Effector memory CD8-positive, alpha-beta T cell (primary cell): ENCODE measurements around the gene MRC1.

ENCODE experiments used
- ATAC-seq: fragments of 150-1000 bp; cut with Tn5 transposase; replicated peaks from 2 replicates; pipeline ENCODE4 v1.10.0; 2021; ENCODE audit warnings: mild to moderate bottlenecking, moderate library complexity
- DNase-seq, 3 experiments: peaks; one replicate each; pipeline ENCODE4 v3.0.0; 2021
- H3K27ac Mint-ChIP-seq, 2 donors: one replicate each; pipeline ENCODE4 v1.8.0; 2022; ENCODE audit warnings: mild to moderate bottlenecking in 2 of 2, mixed read lengths in 2 of 2, moderate library complexity in 2 of 2
- H3K27me3 Mint-ChIP-seq, 2 donors: one replicate each; pipeline ENCODE4 v1.8.0; 2022; ENCODE audit warnings: mixed read lengths in 2 of 2
- H3K36me3 Mint-ChIP-seq: one replicate; pipeline ENCODE4 v1.8.0; 2022; ENCODE audit warnings: mild to moderate bottlenecking, moderate library complexity, mixed read lengths; ENCODE audit not compliant: insufficient read depth
- H3K4me1 Mint-ChIP-seq, 2 donors: one replicate each; pipeline ENCODE4 v1.8.0; 2022; ENCODE audit warnings: low read depth in 2 of 2, mixed read lengths in 2 of 2
- H3K4me3 Mint-ChIP-seq, 2 donors: one replicate each; pipeline ENCODE4 v1.8.0; 2022; ENCODE audit warnings: mild to moderate bottlenecking in 2 of 2, mixed read lengths in 2 of 2, moderate library complexity in 2 of 2
- H3K9me3 Mint-ChIP-seq, 2 donors: one replicate each; pipeline ENCODE4 v1.8.0; 2022; ENCODE audit warnings: mixed read lengths in 2 of 2

MRC1 gene

GRCh38 chr10:17867056-17867455 is 57.9 kb downstream of the MRC1 start:
- Mint-ChIP-seq H3K27ac (no peak overlapping the region), H3K4me1 (peaks cover 0 to 3% of the 10 kb centered on the region in 2 donors), H3K27me3 (peaks cover 0 to 21% of the 10 kb centered on the region in 2 donors), H3K9me3 (no peaks in the 10 kb centered on the region), H3K4me3 (no peak overlapping the region), H3K36me3 (no peaks in the 10 kb centered on the region)
- DNase-seq (no peak), ATAC-seq (no peak)

DNA sequence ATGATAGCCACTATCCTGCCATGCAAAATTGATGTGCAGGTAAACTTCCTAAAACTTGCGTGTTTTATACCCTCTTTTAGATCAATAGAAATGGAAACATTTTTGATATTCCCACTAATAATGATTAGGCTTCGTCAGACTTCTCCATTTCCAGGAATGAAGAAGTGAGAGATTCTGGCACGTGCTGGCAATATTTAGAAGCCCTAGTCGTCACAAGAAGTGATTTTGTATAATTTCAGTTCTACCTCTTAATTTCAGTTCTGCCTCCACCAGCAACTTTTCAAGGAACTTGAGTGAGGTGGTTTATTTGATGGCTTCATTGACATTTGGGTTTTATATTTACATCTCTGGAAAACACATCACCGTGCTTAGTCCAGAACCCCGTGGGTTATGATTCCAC is 61.9 kb downstream of the MRC1 start:
- DNase-seq (no peak), ATAC-seq (no peak)
- H3K27ac Mint-ChIP-seq = no peak overlapping the region
- H3K9me3 Mint-ChIP-seq = no peaks in the 10 kb centered on the region
- H3K27me3 Mint-ChIP-seq = peaks cover 0 to 16% of the 10 kb centered on the region in 2 donors
- no peak overlapping the region for H3K4me3 Mint-ChIP-seq
- no peaks in the 10 kb centered on the region for H3K36me3 Mint-ChIP-seq
- peaks cover 0 to 6% of the 10 kb centered on the region in 2 donors for H3K4me1 Mint-ChIP-seq

DNA sequence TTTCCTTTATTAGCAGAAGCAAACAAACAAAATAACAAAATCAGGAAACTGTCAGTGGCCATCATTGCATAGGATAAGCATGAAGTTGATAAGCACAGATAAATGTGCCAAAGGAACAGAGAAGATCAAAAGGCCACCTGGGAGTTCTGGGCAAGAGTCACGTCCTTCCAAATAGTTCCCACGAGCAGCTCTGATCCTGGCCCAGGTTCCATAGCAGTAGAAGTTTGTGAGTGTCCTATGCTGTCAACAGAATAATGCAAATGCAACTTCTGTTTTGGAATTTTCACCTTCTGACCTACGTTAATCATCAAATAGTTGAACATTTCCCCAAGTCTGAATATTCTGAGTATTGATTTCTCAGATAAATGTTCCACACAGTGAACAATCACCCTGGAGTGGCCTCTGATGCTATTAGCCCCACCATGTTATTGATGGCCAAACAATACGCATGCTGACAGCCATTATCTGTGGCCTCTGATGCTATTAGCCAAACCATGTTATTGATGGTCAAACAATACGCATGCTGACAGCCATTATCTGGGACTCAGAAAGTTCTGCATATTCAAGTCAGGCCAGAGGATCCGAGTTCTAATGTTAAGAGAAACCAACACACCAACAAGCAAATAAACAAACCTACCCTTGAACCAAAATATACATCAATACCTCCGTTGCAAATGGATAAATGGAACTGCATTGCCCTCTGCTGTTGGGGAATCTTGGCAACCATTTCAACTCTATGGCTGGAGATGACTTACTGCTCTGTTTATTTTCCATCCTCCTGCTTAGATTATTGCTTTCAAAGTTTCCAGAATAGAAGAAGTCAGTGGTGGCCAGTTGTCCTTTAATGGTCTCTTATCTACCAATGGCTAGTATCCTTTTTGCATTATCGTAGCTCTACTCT is 63.3 kb downstream of the MRC1 start:
- Mint-ChIP-seq H3K4me1 (peaks cover 0 to 6% of the 10 kb centered on the region in 2 donors), H3K36me3 (no peaks in the 10 kb centered on the region), H3K4me3 (no peak overlapping the region), H3K9me3 (no peaks in the 10 kb centered on the region), H3K27me3 (peaks cover 0 to 6% of the 10 kb centered on the region in 2 donors), H3K27ac (no peak overlapping the region)
- ATAC-seq = peak; percentile 21
- DNase-seq = peak; percentile 4 to 16 (median 10)

GRCh38 chr10:17873946-17874345 is 64.8 kb downstream of the MRC1 start:
- Mint-ChIP-seq H3K4me1 (peaks cover 0 to 6% of the 10 kb centered on the region in 2 donors), H3K4me3 (no peak overlapping the region), H3K27me3 (no peaks in the 10 kb centered on the region), H3K36me3 (no peaks in the 10 kb centered on the region), H3K27ac (no peak overlapping the region), H3K9me3 (no peaks in the 10 kb centered on the region)
- no peak for ATAC-seq
- DNase-seq = no peak

- no peak overlapping the region for H3K27ac Mint-ChIP-seq
Measured at GRCh38 chr10:17877121-17877520, 68.0 kb downstream of the MRC1 start.

DNA sequence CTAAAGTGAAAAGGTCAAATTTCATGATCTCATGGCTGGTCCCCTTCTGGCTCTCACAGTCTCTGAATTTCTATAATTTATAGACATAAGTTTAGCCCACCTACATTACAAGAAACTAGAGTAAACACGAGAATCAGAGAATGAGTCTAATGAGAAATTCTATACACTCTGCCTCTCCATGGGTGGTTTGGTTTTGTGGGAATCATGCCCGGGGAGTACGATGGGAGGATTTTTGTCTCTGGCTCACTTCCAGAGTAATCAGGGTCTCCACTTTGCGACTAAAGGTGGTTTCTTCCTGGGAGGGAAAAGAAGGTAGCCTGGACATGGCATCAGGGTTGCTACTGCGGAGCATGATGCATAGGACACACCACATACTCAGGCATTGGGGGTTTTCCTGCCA is 69.7 kb downstream of the MRC1 start:
- H3K27me3 Mint-ChIP-seq = no peaks in the 10 kb centered on the region
- H3K27ac Mint-ChIP-seq = no peak overlapping the region
- H3K4me3 Mint-ChIP-seq = no peak overlapping the region
- no peak for ATAC-seq
- DNase-seq = no peak
- H3K9me3 Mint-ChIP-seq = no peaks in the 10 kb centered on the region
- H3K36me3 Mint-ChIP-seq = no peaks in the 10 kb centered on the region
- no peaks in the 10 kb centered on the region for H3K4me1 Mint-ChIP-seq

More at GRCh38 chr10:17877121-17877520, 68.0 kb downstream of the MRC1 start:
- Mint-ChIP-seq H3K36me3 (no peaks in the 10 kb centered on the region), H3K4me3 (no peak overlapping the region), H3K27me3 (no peaks in the 10 kb centered on the region), H3K4me1 (peaks cover 0 to 3% of the 10 kb centered on the region in 2 donors), H3K9me3 (no peaks in the 10 kb centered on the region)
- no peak for ATAC-seq
- no peak for DNase-seq

- DNase-seq (no peak), ATAC-seq (no peak)
- Mint-ChIP-seq H3K9me3 (peaks cover 0 to 2% of the 10 kb centered on the region in 2 donors), H3K27ac (no peak overlapping the region), H3K27me3 (no peaks in the 10 kb centered on the region), H3K4me1 (no peaks in the 10 kb centered on the region), H3K36me3 (no peaks in the 10 kb centered on the region), H3K4me3 (no peak overlapping the region)
Measured at GRCh38 chr10:17880601-17881000, 71.5 kb downstream of the MRC1 start.

DNA sequence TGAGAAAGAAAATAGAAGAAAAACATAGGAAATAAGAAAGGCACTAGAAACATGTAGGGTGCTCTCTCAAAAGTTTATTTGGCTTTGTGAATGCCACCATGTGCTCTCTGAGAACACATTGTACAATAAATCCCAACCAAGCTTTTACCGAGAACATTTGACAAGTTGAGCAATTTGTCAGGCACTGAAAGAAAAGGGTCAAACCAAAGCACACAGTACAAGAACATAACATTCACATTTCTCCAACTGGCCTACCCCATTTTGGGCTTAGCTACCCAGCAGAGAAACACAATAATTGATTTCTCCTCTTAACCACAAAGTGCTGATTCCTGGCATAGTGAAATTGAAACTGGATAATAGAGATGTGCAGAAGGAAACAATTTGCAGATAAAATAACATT is 73.4 kb downstream of the MRC1 start:
- no peaks in the 10 kb centered on the region for H3K27me3 Mint-ChIP-seq
- no peaks in the 10 kb centered on the region for H3K4me1 Mint-ChIP-seq
- ATAC-seq (no peak), DNase-seq (no peak)
- no peaks in the 10 kb centered on the region for H3K36me3 Mint-ChIP-seq
- no peak overlapping the region for H3K27ac Mint-ChIP-seq
- no peak overlapping the region for H3K4me3 Mint-ChIP-seq
- H3K9me3 Mint-ChIP-seq = peaks cover 0 to 2% of the 10 kb centered on the region in 2 donors

- Mint-ChIP-seq H3K9me3 (peaks cover 0 to 2% of the 10 kb centered on the region in 2 donors), H3K36me3 (no peaks in the 10 kb centered on the region), H3K4me3 (no peak overlapping the region), H3K4me1 (no peaks in the 10 kb centered on the region), H3K27ac (no peak overlapping the region), H3K27me3 (peaks cover 0 to 5% of the 10 kb centered on the region in 2 donors)
- DNase-seq (no peak), ATAC-seq (no peak)
Measured at GRCh38 chr10:17883621-17884020, 74.5 kb downstream of the MRC1 start.

DNA sequence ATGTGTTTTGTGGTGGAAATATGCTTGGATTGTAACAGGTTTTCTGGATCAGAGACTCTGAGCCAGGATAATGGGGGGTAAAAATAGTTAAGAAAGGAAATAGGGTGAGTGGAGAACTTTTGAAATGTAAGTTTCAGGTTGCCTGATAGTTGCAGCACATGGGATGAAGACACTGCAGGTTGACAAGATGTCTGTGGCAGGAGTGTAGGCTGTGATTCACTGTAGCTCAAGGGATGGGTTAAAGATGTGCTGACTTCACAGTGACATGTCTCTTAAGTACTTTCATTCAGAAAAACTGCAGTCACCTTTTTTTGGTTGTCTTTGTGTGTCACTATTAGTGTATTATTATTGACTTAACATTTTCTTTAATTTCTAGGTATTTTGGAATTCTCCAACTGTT is 79.0 kb downstream of the MRC1 start:
- H3K27ac Mint-ChIP-seq = no peak overlapping the region
- H3K4me3 Mint-ChIP-seq = no peak overlapping the region
- H3K9me3 Mint-ChIP-seq = peaks cover 0 to 2% of the 10 kb centered on the region in 2 donors
- no peaks in the 10 kb centered on the region for H3K36me3 Mint-ChIP-seq
- no peaks in the 10 kb centered on the region for H3K4me1 Mint-ChIP-seq
- peaks cover 7 to 18% of the 10 kb centered on the region in 2 donors for H3K27me3 Mint-ChIP-seq
- DNase-seq (no peak), ATAC-seq (no peak)

DNA sequence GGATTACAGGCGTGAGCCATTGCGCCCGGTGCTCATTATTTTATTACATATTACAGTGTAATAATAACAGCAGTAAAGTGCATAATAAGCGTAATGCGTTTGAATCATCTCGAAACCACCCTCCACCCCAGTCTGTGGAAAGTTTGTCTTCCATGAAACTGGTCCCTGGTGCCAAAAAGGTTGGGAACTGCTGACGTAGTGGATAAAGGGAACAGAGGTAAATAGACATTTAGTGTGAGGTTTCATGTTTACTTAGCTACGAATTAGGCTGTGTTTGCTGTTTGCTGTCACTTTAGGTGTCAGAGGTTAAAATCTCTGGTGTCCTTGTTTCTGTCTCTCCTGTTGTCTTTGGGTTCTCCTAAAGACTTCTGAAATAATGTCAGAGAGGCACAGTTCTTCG is 82.3 kb downstream of the MRC1 start:
- no peaks in the 10 kb centered on the region for H3K4me1 Mint-ChIP-seq
- H3K27me3 Mint-ChIP-seq = peaks cover 16 to 20% of the 10 kb centered on the region in 2 donors
- H3K36me3 Mint-ChIP-seq = peaks cover 4% of the 10 kb centered on the region
- no peak for ATAC-seq
- no peak overlapping the region for H3K4me3 Mint-ChIP-seq
- H3K27ac Mint-ChIP-seq = no peak overlapping the region
- DNase-seq = no peak
- H3K9me3 Mint-ChIP-seq = no peaks in the 10 kb centered on the region

DNA sequence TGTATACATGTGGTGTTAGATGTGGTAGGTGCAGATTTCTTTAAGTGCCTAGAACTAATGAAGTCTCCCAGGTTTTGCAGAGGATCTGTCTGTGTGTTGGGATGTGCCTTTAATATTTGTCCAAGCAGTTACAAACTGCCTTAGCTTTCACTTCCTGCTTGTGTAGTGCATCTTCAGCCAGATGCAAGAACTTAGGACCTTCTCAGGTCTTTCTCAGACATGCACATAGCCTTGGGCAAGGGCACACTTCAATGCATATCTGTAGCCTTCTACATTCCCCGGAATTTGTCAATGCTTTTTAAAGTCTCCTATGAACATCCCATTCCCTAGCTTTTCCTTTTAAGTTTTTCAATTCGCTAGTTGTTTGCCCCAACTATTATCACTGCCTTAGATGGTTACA is 95.4 kb downstream of the MRC1 start:
- H3K4me1 Mint-ChIP-seq = no peaks in the 10 kb centered on the region
- H3K27me3 Mint-ChIP-seq = peaks cover 14 to 17% of the 10 kb centered on the region in 2 donors
- ATAC-seq (no peak), DNase-seq (no peak)
- H3K27ac Mint-ChIP-seq = no peak overlapping the region
- H3K4me3 Mint-ChIP-seq = no peak overlapping the region
- no peaks in the 10 kb centered on the region for H3K36me3 Mint-ChIP-seq
- no peaks in the 10 kb centered on the region for H3K9me3 Mint-ChIP-seq

GRCh38 chr10:17905491-17905890 is 96.3 kb downstream of the MRC1 start:
- H3K27ac Mint-ChIP-seq = no peak overlapping the region
- no peak overlapping the region for H3K4me3 Mint-ChIP-seq
- peaks cover 14 to 17% of the 10 kb centered on the region in 2 donors for H3K27me3 Mint-ChIP-seq
- H3K36me3 Mint-ChIP-seq = no peaks in the 10 kb centered on the region
- no peaks in the 10 kb centered on the region for H3K9me3 Mint-ChIP-seq
- H3K4me1 Mint-ChIP-seq = no peaks in the 10 kb centered on the region
- DNase-seq = no peak
- ATAC-seq = no peak

DNA sequence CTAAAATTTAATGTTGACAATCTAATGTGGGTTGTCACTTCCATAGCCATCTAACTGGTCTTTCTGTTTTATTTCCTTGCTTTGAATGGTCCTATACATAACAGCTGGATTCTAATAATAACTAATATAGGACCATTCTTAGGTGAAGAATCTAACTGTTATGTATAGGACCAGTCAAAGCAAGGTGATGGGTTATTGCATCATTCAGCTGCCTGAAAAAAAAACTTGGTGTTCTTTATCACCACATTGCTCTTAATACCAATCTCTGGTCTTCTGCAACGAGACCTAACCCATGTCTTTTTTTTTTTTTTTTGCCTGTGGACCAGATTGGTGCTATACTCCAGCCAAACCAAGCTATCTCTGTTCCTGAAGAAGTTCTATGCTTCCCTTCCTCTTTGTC is 96.9 kb downstream of the MRC1 start:
- DNase-seq (no peak), ATAC-seq (no peak)
- Mint-ChIP-seq H3K9me3 (no peaks in the 10 kb centered on the region), H3K27me3 (peaks cover 14 to 17% of the 10 kb centered on the region in 2 donors), H3K27ac (no peak overlapping the region), H3K4me1 (no peaks in the 10 kb centered on the region), H3K36me3 (no peaks in the 10 kb centered on the region), H3K4me3 (no peak overlapping the region)
